NB4 (cell line): ENCODE data around the gene CCDC91.

Experiments used
- CTCF ChIP-seq: IDR thresholded peaks from one replicate; pipeline ENCODE4 v1.5.1; 2012; ENCODE audit warnings: low read depth, low read length
- MYC ChIP-seq: IDR thresholded peaks from 2 replicates; pipeline ENCODE4 v1.6.1; 2011; ENCODE audit warnings: low read depth, low read length
- POLR2A ChIP-seq: IDR thresholded peaks from 2 replicates; pipeline ENCODE4 v1.6.1; 2011; ENCODE audit warnings: mild to moderate bottlenecking; ENCODE audit not compliant: insufficient read length; ENCODE audit errors: extremely low read depth

- TF ChIP-seq POLR2A (no peak), MYC (no peak), CTCF (no peak)
Measured at GRCh38 chr12:28517101-28517500, 326.8 kb downstream of the CCDC91 start.
